Measurements from ENCODE around the gene KANSL1. TPM values are rescaled to one million over a fixed set of nuclear protein-coding genes. Genes with fewer than 3 reads are reported as not detected.
"Not testable (repeated sequence)": the region's sequence is repeated elsewhere in the genome, so short reads cannot be mapped to it uniquely, and the experiment has no call there.

KANSL1 gene
- total RNA-seq, 1 experiment from 2014 or later: 55.5 TPM

GRCh38 chr17:46024590-46024989 lies 168.6 kb downstream of the KANSL1 start:
- H3K27ac ChIP-seq (ENCODE audit: low read length): no peak overlapping the region
- in situ Hi-C loops (cut with HindIII; ENCODE audit: low pct_unique_long_range_greater_than_20kb, low sequenced_read_pairs): no loop called here
- ChIA-PET POLR2A (no interaction called here), CTCF (no interaction called here)
- H3K4me3 ChIP-seq (ENCODE audit: low read depth in 2 of 2, low read length in 2 of 2): no peak overlapping the region
- no TSS peak for BruUV-seq (replicated peaks)
- intact Hi-C loops (cut with micrococcal nuclease; ENCODE audit: unreplicated experiment): no loop called here
- TF ChIP-seq POLR2AphosphoS5 (IDR thresholded peaks at IDR 0.05; ENCODE audit: low read depth, low read length): no peak
- no peak for TF ChIP-seq REST (IDR thresholded peaks at IDR 0.05; ENCODE audit: insufficient read depth in 1 of 2, low read depth in 2 of 2, low read length in 1 of 2)
- TF ChIP-seq TCF7L2 (IDR thresholded peaks at IDR 0.05; ENCODE audit: low read depth, low read length): no peak
- TF ChIP-seq, protein P1, sequence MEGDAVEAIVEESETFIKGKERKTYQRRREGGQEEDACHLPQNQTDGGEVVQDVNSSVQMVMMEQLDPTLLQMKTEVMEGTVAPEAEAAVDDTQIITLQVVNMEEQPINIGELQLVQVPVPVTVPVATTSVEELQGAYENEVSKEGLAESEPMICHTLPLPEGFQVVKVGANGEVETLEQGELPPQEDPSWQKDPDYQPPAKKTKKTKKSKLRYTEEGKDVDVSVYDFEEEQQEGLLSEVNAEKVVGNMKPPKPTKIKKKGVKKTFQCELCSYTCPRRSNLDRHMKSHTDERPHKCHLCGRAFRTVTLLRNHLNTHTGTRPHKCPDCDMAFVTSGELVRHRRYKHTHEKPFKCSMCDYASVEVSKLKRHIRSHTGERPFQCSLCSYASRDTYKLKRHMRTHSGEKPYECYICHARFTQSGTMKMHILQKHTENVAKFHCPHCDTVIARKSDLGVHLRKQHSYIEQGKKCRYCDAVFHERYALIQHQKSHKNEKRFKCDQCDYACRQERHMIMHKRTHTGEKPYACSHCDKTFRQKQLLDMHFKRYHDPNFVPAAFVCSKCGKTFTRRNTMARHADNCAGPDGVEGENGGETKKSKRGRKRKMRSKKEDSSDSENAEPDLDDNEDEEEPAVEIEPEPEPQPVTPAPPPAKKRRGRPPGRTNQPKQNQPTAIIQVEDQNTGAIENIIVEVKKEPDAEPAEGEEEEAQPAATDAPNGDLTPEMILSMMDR (IDR thresholded peaks at IDR 0.05): no peak
- no peaks in the 10 kb centered on the region for H3K4me1 ChIP-seq (ENCODE audit: control insufficient read depth, insufficient read depth, low read length)
- no peak for DNase-seq (ENCODE audit: low read depth, low spot score)
- no peak for ATAC-seq
- H3K9me3 ChIP-seq (ENCODE audit: control insufficient read depth, insufficient read depth, low read depth, low read length): no peaks in the 10 kb centered on the region
- no peaks in the 10 kb centered on the region for H3K36me3 ChIP-seq (ENCODE audit: control insufficient read depth, insufficient read depth, low read length)
- H3K27me3 ChIP-seq (ENCODE audit: control insufficient read depth, insufficient read depth, low read length): no peaks in the 10 kb centered on the region

DNA sequence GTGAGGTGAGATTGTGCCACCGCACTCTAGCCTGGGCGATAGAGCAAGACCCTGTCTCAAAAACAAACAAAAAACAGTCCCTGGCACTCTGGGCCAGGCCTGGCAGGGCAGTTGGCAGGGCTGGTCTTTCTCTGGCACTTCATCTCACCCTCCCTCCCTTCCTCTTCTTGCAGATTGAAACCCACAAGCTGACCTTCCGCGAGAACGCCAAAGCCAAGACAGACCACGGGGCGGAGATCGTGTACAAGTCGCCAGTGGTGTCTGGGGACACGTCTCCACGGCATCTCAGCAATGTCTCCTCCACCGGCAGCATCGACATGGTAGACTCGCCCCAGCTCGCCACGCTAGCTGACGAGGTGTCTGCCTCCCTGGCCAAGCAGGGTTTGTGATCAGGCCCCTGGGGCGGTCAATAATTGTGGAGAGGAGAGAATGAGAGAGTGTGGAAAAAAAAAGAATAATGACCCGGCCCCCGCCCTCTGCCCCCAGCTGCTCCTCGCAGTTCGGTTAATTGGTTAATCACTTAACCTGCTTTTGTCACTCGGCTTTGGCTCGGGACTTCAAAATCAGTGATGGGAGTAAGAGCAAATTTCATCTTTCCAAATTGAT lies 169.3 kb downstream of the KANSL1 start:
- ATAC-seq (no peak), DNase-seq (ENCODE audit: low read depth, low spot score) (no peak)
- Histone ChIP-seq H3K9me3 (ENCODE audit: control insufficient read depth, insufficient read depth, low read depth, low read length) (no peaks in the 10 kb centered on the region), H3K36me3 (ENCODE audit: control insufficient read depth, insufficient read depth, low read length) (no peaks in the 10 kb centered on the region), H3K4me3 (ENCODE audit: low read depth in 2 of 2, low read length in 2 of 2) (no peak overlapping the region), H3K27me3 (ENCODE audit: control insufficient read depth, insufficient read depth, low read length) (no peaks in the 10 kb centered on the region), H3K4me1 (ENCODE audit: control insufficient read depth, insufficient read depth, low read length) (no peaks in the 10 kb centered on the region), H3K27ac (ENCODE audit: low read length) (no peak overlapping the region)
- ChIA-PET CTCF (no interaction called here), POLR2A (no interaction called here)
- no peak for TF ChIP-seq REST (IDR thresholded peaks at IDR 0.05; ENCODE audit: insufficient read depth in 1 of 2, low read depth in 2 of 2, low read length in 1 of 2)
- TF ChIP-seq SIN3A (IDR thresholded peaks at IDR 0.05; ENCODE audit: borderline replicate concordance, insufficient read depth, low read depth, low read length): no peak
- TF ChIP-seq POLR2AphosphoS5 (IDR thresholded peaks at IDR 0.05; ENCODE audit: low read depth, low read length): no peak
- no peak for TF ChIP-seq TCF7L2 (IDR thresholded peaks at IDR 0.05; ENCODE audit: low read depth, low read length)
- TF ChIP-seq, protein P1 (IDR thresholded peaks at IDR 0.05): no peak
- intact Hi-C loops (cut with micrococcal nuclease; ENCODE audit: unreplicated experiment) (no loop called here), in situ Hi-C loops (cut with HindIII; ENCODE audit: low pct_unique_long_range_greater_than_20kb, low sequenced_read_pairs) (no loop called here)
- no TSS peak for BruUV-seq (replicated peaks)

- in situ Hi-C loops (cut with HindIII; ENCODE audit: low pct_unique_long_range_greater_than_20kb, low sequenced_read_pairs); CTCF ChIA-PET: not testable (repeated sequence)
Measured at GRCh38 chr17:46023366-46023765, 169.9 kb downstream of the KANSL1 start.

More at GRCh38 chr17:46023366-46023765, 169.9 kb downstream of the KANSL1 start:
- H3K36me3 ChIP-seq (ENCODE audit: control insufficient read depth, insufficient read depth, low read length); intact Hi-C loops (cut with micrococcal nuclease; ENCODE audit: unreplicated experiment); BruUV-seq (replicated peaks); ATAC-seq; DNase-seq (ENCODE audit: low read depth, low spot score); H3K9me3 ChIP-seq (ENCODE audit: control insufficient read depth, insufficient read depth, low read depth, low read length); H3K4me1 ChIP-seq (ENCODE audit: control insufficient read depth, insufficient read depth, low read length); H3K27me3 ChIP-seq (ENCODE audit: control insufficient read depth, insufficient read depth, low read length); H3K4me3 ChIP-seq (ENCODE audit: low read depth in 2 of 2, low read length in 2 of 2); H3K27ac ChIP-seq (ENCODE audit: low read length); POLR2A ChIA-PET: not testable (repeated sequence)
